Stimulated activated CD8-positive, alpha-beta memory T cell treated with anti-CD3 and anti-CD28 coated beads, Interleukin-7, amount 100 ng/mL, for 4 hours (primary cell): ENCODE results near the gene DYSF.

Experiments used
- DNase-seq, 2 donors: peaks; one replicate each; pipeline ENCODE4 v3.0.0-alpha.2; 2020; ENCODE audit warnings: low read depth in 2 of 2

The DYSF gene

GRCh38 chr2:71691747-71692441 lies 238.5 kb downstream of the DYSF start:
- no peak for DNase-seq

GRCh38 chr2:71692621-71693277 lies 239.4 kb downstream of the DYSF start:
- no peak for DNase-seq

- no peak for DNase-seq
These were observed 240.2 kb downstream of the DYSF start for GRCh38 chr2:71693286-71694270.

- no peak for DNase-seq
These were observed 241.3 kb downstream of the DYSF start for GRCh38 chr2:71694501-71695234.

- no peak for DNase-seq
These were observed 242.1 kb downstream of the DYSF start for GRCh38 chr2:71695235-71696120.

- DNase-seq = no peak
These were observed 243.0 kb downstream of the DYSF start for GRCh38 chr2:71696381-71696780.

- no peak for DNase-seq
These were observed 244.0 kb downstream of the DYSF start for GRCh38 chr2:71697106-71698004.

- DNase-seq = no peak
These were observed 246.1 kb downstream of the DYSF start for GRCh38 chr2:71699428-71699827.

GRCh38 chr2:71700041-71700657 lies 246.8 kb downstream of the DYSF start:
- no peak for DNase-seq

GRCh38 chr2:71700658-71701397 lies 247.5 kb downstream of the DYSF start:
- no peak for DNase-seq

GRCh38 chr2:71702071-71702970 lies 249.0 kb downstream of the DYSF start:
- DNase-seq = no peak

- no peak for DNase-seq
These were observed 249.9 kb downstream of the DYSF start for GRCh38 chr2:71702971-71703898.

- DNase-seq = no peak
These were observed 250.8 kb downstream of the DYSF start for GRCh38 chr2:71704131-71704561.

- DNase-seq = no peak
These were observed 251.3 kb downstream of the DYSF start for GRCh38 chr2:71704688-71705087.

- DNase-seq = no peak
These were observed 252.0 kb downstream of the DYSF start for GRCh38 chr2:71705171-71705960.
